ENCODE measurements around the gene SPATA9. TPM values are rescaled to one million over a fixed set of nuclear protein-coding genes. Genes with fewer than 3 reads are reported as not detected.

Gene SPATA9
- total RNA-seq, 4 donors from 2014 or later, result 0.84 to 2.4 (median 1.4) TPM

DNA sequence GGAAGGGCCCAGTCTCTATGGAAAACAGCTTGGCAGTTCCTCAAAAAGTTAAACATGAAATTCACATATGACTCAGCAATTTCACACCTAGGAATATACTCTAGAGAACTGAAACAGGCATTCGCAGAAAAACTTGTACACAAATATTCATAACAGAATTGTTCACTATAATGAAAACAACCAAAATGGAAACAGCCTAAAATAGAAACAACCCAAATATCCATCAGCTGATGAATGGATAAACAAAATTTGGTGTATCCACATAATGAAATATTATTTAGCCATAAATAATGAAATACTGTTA is 67.7 kb downstream of the SPATA9 start:
- DNase-seq (ENCODE audit: low spot score), result no peak
- no peak for ATAC-seq (ENCODE audit: low FRiP score)
- TF ChIP-seq, protein P1, sequence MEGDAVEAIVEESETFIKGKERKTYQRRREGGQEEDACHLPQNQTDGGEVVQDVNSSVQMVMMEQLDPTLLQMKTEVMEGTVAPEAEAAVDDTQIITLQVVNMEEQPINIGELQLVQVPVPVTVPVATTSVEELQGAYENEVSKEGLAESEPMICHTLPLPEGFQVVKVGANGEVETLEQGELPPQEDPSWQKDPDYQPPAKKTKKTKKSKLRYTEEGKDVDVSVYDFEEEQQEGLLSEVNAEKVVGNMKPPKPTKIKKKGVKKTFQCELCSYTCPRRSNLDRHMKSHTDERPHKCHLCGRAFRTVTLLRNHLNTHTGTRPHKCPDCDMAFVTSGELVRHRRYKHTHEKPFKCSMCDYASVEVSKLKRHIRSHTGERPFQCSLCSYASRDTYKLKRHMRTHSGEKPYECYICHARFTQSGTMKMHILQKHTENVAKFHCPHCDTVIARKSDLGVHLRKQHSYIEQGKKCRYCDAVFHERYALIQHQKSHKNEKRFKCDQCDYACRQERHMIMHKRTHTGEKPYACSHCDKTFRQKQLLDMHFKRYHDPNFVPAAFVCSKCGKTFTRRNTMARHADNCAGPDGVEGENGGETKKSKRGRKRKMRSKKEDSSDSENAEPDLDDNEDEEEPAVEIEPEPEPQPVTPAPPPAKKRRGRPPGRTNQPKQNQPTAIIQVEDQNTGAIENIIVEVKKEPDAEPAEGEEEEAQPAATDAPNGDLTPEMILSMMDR (IDR thresholded peaks at IDR 0.05), result no peak

DNA sequence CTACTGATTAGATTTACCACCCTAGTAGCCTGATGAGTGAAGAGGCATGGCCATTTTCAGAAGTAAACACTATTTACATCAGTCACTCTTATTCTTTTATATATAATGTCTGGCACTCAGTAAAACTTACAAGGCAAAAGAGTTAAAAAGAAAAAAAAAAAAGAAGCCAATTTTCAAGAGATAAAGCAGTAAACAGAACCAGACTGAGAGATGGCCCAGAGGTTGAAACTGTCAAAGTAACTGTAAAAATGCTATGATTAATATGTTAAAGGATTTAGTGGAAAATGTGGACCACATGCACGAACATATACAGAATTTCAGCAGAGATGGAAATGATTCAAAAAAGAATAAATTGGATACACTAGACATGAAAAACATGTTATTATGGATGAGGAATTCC is 69.3 kb downstream of the SPATA9 start:
- no peak for ATAC-seq (ENCODE audit: low FRiP score)
- no peak for DNase-seq (ENCODE audit: low spot score)
- TF ChIP-seq, protein P1 (IDR thresholded peaks at IDR 0.05), result no peak

DNA sequence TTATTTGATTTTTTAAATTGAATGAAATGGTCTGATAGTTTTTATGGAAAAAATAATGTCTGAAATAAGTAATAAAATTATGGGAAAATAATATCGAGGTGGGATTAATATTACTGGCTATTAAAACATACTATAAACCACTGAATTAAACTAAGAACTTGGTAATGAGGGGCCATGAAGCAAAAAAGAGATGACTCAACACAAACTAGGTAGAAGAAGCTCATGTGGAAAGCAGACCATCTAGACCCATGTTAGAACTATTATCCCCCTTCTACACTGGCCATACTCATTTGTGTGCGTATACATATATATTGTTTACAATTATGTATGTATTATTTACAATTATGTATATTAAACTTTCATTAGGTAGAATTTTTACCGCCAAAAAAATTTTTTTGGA is 71.4 kb downstream of the SPATA9 start:
- no peak for ATAC-seq (ENCODE audit: low FRiP score)
- TF ChIP-seq, protein P1 (IDR thresholded peaks at IDR 0.05), result no peak

DNA sequence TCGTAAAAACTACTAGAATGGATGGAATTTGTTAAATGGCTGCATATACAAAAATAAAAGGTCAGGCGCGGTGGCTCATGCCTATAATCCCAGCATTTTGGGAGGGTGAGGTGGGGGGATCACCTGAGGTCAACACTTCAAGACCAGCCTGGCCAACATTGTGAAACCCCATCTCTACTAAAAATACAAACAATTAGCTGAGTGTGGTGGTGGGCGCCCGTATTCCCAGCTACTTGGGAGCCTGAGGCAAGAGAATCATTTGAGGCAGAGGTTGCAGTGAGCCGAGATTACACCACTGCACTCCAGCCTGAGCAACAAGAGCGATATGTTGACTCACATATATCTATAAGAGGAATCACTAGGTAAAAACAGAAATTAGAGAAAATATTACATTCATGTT is 72.2 kb downstream of the SPATA9 start:
- no peak for DNase-seq (ENCODE audit: low spot score)
- no peak for ATAC-seq (ENCODE audit: low FRiP score)
- TF ChIP-seq, protein P1 (IDR thresholded peaks at IDR 0.05), result no peak

More for the DNA sequence above, 71.4 kb downstream of the SPATA9 start:
- no peak for DNase-seq (ENCODE audit: low spot score)

DNA sequence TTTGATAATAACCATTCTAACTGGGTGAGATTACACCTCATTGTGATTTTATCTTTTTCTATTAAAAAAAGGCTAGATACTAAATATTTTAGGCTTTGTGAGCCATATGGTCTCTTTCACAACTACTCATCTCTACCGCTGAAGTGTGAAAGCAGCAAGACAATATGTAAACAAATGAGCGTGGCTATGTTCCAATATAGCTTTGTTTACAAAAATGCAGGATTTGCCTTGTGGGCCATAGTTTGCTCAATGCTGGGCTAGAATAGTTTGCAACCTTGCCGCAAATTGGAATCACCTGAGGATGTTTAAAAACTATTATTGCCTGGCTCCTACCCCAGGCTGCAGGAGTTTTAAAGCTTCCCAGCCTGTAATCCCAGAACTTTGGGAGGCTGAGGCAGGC is 73.1 kb downstream of the SPATA9 start:
- TF ChIP-seq, protein P1 (IDR thresholded peaks at IDR 0.05), result no peak
- ATAC-seq (ENCODE audit: low FRiP score) (no peak), DNase-seq (ENCODE audit: low spot score) (no peak)

Other genes with a start within 250 kb of the SPATA9 start
- gene SKIC3, start 128.0 kb downstream of the SPATA9 start, total RNA-seq, result 10 to 100 TPM; 54.0 to 85.3 (median 61.6) TPM
- 1 to 10 TPM; 3.0 to 9.5 (median 6.1) TPM for gene ARSK, start 127.9 kb downstream of the SPATA9 start, total RNA-seq
- under 1 TPM in 3 of 4 donors, not detected in 1; 0.19 to 0.95 (median 0.24) TPM for gene GPR150, start 62.9 kb downstream of the SPATA9 start, total RNA-seq
- gene RFESD, start 36.2 kb downstream of the SPATA9 start, total RNA-seq, result 1 to 10 TPM in 3 of 4 donors, under 1 TPM in 1; 0.88 to 1.6 (median 1.2) TPM
- 100 to 1,000 TPM; 109 to 245 (median 183) TPM for gene RHOBTB3, start 48.3 kb upstream of the SPATA9 start, total RNA-seq
- 100 to 1,000 TPM in 2 of 4 donors, 10 to 100 TPM in 2; 67.2 to 173 (median 111) TPM for gene GLRX, start 139.7 kb upstream of the SPATA9 start, total RNA-seq